MM.1S (cell line): Measurements from ENCODE around the gene CLCNKB.

Source experiments
- DNase-seq: peaks from one replicate; pipeline ENCODE4 v3.0.0-alpha.2; 2015
- H2AFZ ChIP-seq: fragments of 300-600 bp; sonication (generic); 2 replicates; pipeline ENCODE4 v1.6.0; 2016; ENCODE audit warnings: antibody characterized with exemption, low read length
- H3F3A ChIP-seq: fragments of 300-600 bp; sonication (generic); 2 replicates; pipeline ENCODE4 v1.6.1; 2016; ENCODE audit warnings: mild to moderate bottlenecking, antibody characterized with exemption, low read length, moderate library complexity, mixed read lengths; ENCODE audit not compliant: insufficient read depth
- H3K27ac ChIP-seq: fragments of 300-600 bp; sonication (generic); 2 replicates; pipeline ENCODE4 v1.5.1; 2016; ENCODE audit warnings: mild to moderate bottlenecking, low read length
- H3K27me3 ChIP-seq: fragments of 300-600 bp; sonication (generic); replicated peaks from 2 replicates; pipeline ENCODE4 v1.6.0; 2016; ENCODE audit warnings: low read length; ENCODE audit not compliant: insufficient read depth
- H3K36me3 ChIP-seq: fragments of 300-600 bp; sonication (generic); replicated peaks from 2 replicates; pipeline ENCODE4 v1.6.1; 2016; ENCODE audit warnings: mild to moderate bottlenecking, low read length, mixed read lengths; ENCODE audit not compliant: insufficient read depth
- H3K4me1 ChIP-seq: fragments of 300-600 bp; sonication (generic); 2 replicates; pipeline ENCODE4 v1.6.1; 2016; ENCODE audit warnings: low read length, mixed read lengths
- H3K4me2 ChIP-seq: fragments of 300-600 bp; sonication (generic); 2 replicates; pipeline ENCODE4 v1.6.0; 2016; ENCODE audit warnings: low read depth, low read length
- H3K4me3 ChIP-seq: fragments of 300-600 bp; sonication (generic); 2 replicates; pipeline ENCODE4 v1.5.1; 2016; ENCODE audit warnings: low read length, mixed read lengths
- H3K79me2 ChIP-seq: fragments of 300-600 bp; sonication (generic); 2 replicates; pipeline ENCODE4 v1.6.1; 2016; ENCODE audit warnings: mixed run types, low read length, mixed read lengths
- H3K9ac ChIP-seq: fragments of 300-600 bp; sonication (generic); 2 replicates; pipeline ENCODE4 v1.6.1; 2016; ENCODE audit warnings: low read length, mixed read lengths
- H3K9me2 ChIP-seq: fragments of 300-600 bp; sonication (generic); replicated peaks from 2 replicates; pipeline ENCODE4 v1.6.1; 2016; ENCODE audit warnings: mild to moderate bottlenecking, low read length, mixed read lengths; ENCODE audit not compliant: insufficient read depth
- H3K9me3 ChIP-seq: fragments of 300-600 bp; sonication (generic); replicated peaks from 2 replicates; pipeline ENCODE4 v1.6.1; 2016; ENCODE audit warnings: mild to moderate bottlenecking, low read length, mixed read lengths; ENCODE audit not compliant: insufficient read depth
- H4K20me1 ChIP-seq: fragments of 300-600 bp; sonication (generic); 2 replicates; pipeline ENCODE4 v1.6.1; 2016; ENCODE audit warnings: mild to moderate bottlenecking, low read length, moderate library complexity, mixed read lengths; ENCODE audit not compliant: insufficient read depth
- EZH2 ChIP-seq: fragments of 300-600 bp; sonication (generic); optimal IDR thresholded peaks from 2 replicates; pipeline ENCODE3; 2017; ENCODE audit warnings: low read depth, mild to moderate bottlenecking, antibody characterized with exemption, low read length, mixed read lengths
- EZH2phosphoT487 ChIP-seq: fragments of 300-600 bp; sonication (generic); IDR thresholded peaks from 2 replicates; pipeline ENCODE4 v1.6.1; 2018; ENCODE audit warnings: antibody characterized with exemption, low read length
- TF ChIP-seq, protein P1 (sequence below): fragments of 300-600 bp; sonication (generic); IDR thresholded peaks from 2 replicates; pipeline ENCODE4 v1.5.1; 2016; ENCODE audit warnings: antibody characterized with exemption, low read length, mixed read lengths

The CLCNKB gene

GRCh38 chr1:16091296-16091695 is 47.7 kb downstream of the CLCNKB start:
- no peak overlapping the region for H2AFZ ChIP-seq
- no peak overlapping the region for H3K4me3 ChIP-seq
- no peaks in the 10 kb centered on the region for H3K79me2 ChIP-seq
- no peaks in the 10 kb centered on the region for H3K4me1 ChIP-seq
- no peak overlapping the region for H3K9ac ChIP-seq
- no peaks in the 10 kb centered on the region for H3K36me3 ChIP-seq
- H3K4me2 ChIP-seq = no peak overlapping the region
- peaks cover 80% of the 10 kb centered on the region for H3K27me3 ChIP-seq
- DNase-seq = no peak
- H4K20me1 ChIP-seq = no peaks in the 10 kb centered on the region
- H3K9me2 ChIP-seq = no peaks in the 10 kb centered on the region
- no peak overlapping the region for H3K27ac ChIP-seq
- TF ChIP-seq EZH2 (no peak), EZH2phosphoT487 (no peak)
- TF ChIP-seq, protein P1, sequence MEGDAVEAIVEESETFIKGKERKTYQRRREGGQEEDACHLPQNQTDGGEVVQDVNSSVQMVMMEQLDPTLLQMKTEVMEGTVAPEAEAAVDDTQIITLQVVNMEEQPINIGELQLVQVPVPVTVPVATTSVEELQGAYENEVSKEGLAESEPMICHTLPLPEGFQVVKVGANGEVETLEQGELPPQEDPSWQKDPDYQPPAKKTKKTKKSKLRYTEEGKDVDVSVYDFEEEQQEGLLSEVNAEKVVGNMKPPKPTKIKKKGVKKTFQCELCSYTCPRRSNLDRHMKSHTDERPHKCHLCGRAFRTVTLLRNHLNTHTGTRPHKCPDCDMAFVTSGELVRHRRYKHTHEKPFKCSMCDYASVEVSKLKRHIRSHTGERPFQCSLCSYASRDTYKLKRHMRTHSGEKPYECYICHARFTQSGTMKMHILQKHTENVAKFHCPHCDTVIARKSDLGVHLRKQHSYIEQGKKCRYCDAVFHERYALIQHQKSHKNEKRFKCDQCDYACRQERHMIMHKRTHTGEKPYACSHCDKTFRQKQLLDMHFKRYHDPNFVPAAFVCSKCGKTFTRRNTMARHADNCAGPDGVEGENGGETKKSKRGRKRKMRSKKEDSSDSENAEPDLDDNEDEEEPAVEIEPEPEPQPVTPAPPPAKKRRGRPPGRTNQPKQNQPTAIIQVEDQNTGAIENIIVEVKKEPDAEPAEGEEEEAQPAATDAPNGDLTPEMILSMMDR = no peak
- no peaks in the 10 kb centered on the region for H3F3A ChIP-seq
- no peaks in the 10 kb centered on the region for H3K9me3 ChIP-seq

GRCh38 chr1:16092097-16092922 is 48.7 kb downstream of the CLCNKB start:
- Histone ChIP-seq H3K36me3 (no peaks in the 10 kb centered on the region), H3K4me1 (no peaks in the 10 kb centered on the region), H4K20me1 (no peaks in the 10 kb centered on the region), H2AFZ (no peak overlapping the region), H3K9ac (no peak overlapping the region), H3K79me2 (no peaks in the 10 kb centered on the region), H3K9me2 (no peaks in the 10 kb centered on the region), H3K27ac (no peak overlapping the region), H3K4me3 (no peak overlapping the region), H3K9me3 (no peaks in the 10 kb centered on the region), H3F3A (no peaks in the 10 kb centered on the region), H3K4me2 (no peak overlapping the region), H3K27me3 (peaks cover 88% of the 10 kb centered on the region)
- no peak for TF ChIP-seq EZH2
- no peak for TF ChIP-seq EZH2phosphoT487
- TF ChIP-seq, protein P1 = no peak
- no peak for DNase-seq

DNA sequence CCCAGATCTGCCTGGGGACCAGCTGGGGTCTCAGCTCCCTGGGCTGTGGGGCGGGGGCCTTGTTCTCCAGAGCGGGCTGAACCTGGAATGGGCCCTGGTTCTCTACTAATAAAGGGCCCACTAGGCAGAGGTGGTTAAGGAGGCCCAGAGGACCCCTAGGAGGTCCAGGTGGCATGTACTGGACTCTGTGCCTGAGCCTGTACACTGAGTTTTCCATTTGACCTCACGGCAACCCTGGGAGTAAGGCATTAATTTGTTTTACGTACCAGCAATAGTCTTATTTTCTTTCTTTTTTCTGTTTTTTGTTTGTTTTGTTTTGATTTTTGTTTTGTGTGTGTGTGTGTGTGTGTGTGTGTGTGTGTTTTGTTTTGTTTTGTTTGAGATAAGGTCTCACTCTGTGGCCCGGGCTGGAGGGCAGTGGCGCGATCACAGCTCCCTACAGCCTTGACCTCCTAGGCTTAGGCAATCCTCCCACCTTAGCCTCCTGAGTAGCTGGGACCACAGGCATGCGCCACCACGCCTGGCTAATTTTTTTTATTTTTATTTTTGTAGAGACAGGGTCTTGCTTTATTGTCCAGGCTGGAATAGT is 49.4 kb downstream of the CLCNKB start:
- H3K4me3 ChIP-seq = no peak overlapping the region
- H3K27ac ChIP-seq = no peak overlapping the region
- H3K79me2 ChIP-seq = no peaks in the 10 kb centered on the region
- H3K4me1 ChIP-seq = no peaks in the 10 kb centered on the region
- peaks cover 88% of the 10 kb centered on the region for H3K27me3 ChIP-seq
- H4K20me1 ChIP-seq = no peaks in the 10 kb centered on the region
- no peak overlapping the region for H2AFZ ChIP-seq
- no peaks in the 10 kb centered on the region for H3K9me3 ChIP-seq
- no peak overlapping the region for H3K4me2 ChIP-seq
- DNase-seq = no peak
- no peaks in the 10 kb centered on the region for H3K36me3 ChIP-seq
- TF ChIP-seq EZH2 (no peak), EZH2phosphoT487 (no peak)
- TF ChIP-seq, protein P1 = no peak
- H3K9ac ChIP-seq = no peak overlapping the region
- H3K9me2 ChIP-seq = no peaks in the 10 kb centered on the region
- no peaks in the 10 kb centered on the region for H3F3A ChIP-seq
